NCI-H526 treated with DMSO at 0.1 percent for 48 hours (cell line): ENCODE data around the gene MBNL3.
"Not testable (repeated sequence)": the region's sequence is repeated elsewhere in the genome, so short reads cannot be mapped to it uniquely, and the experiment has no call there.

Experiments
- DNase-seq: peaks from one replicate; lab custom pipeline; 2025; lab: John Stamatoyannopoulos, UW

Gene MBNL3

DNA sequence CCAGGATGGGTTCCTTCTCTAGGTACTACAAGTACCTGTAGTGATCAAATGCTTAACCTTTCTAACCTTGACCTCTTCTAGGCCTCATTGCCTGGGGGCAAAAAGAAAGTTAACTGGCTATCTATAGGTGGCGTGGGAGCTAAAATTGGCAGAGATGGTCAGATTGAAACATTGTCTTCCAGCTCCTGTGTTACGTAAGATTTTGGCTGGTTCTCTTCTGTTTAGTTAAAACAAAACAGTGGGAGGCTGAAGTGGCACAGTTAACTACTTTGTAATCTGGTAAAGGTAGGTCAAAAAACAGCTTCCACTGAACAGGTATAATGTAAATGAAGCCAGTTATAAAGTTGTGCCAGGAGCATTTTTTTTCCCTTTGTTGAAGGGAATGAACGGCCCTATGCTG is 115.2 kb downstream of the MBNL3 start:
- no peak for DNase-seq

DNA sequence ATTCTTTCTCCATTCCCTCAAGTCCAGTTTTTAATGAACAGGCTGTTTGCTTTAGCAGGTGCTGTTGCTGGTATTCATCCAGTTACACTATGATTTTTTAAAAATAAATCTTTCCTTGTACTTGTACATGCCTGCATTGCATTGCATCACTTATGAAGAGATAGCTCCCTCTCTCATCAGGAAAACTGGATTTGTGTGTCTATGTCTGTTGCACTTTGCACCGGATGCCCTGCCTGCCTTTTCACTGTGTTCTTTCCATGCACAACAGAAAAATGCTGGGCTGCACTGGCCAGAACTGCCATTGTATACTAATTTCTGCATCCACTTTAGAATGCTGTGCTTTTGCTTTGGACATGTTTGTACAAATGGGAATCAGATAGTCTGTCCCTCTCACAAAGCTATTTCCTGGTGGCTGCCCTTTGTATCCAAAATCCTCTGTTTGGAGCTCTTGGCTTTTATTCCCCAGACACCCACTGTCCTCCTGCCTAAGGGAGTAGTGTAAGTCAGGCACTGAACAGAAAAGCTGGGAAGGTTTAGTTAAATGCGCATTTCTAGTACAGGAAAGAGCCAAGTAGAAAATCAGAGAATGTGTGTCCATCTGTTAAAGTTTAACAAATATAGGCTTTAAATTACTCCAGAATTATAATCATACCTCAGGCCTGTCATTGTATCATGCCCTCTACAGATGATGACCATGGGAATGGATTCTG is 119.1 kb downstream of the MBNL3 start:
- no peak for DNase-seq

GRCh38 chrX:132367984-132368383 is 120.9 kb downstream of the MBNL3 start:
- DNase-seq, result no peak

GRCh38 chrX:132367314-132367713 is 121.5 kb downstream of the MBNL3 start:
- DNase-seq, result no peak

DNA sequence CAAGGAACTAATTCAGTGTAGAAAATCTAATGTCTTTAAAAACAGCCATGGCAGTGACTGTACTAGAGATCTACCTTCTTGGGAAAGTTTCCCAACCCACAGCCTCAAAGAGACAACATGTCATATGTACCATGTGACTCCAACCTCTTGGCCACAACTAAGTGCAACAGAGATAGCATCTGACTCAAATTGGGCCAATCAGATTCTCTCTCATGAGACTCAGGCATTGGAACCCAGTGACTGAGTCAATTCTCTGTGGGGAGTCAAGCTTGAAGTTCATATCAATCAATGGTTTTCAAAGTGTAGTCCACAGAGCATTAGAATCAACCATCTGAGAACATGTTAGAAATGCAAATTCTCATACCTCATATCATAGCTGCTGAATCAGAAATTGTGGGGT is 123.3 kb downstream of the MBNL3 start:
- DNase-seq, result no peak

- no peak for DNase-seq
Measured at GRCh38 chrX:132364313-132364712, 124.5 kb downstream of the MBNL3 start.

GRCh38 chrX:132353430-132353829 is 135.4 kb downstream of the MBNL3 start:
- DNase-seq, result no peak

- DNase-seq, result no peak
Measured at GRCh38 chrX:132336172-132336571, 152.7 kb downstream of the MBNL3 start.

DNA sequence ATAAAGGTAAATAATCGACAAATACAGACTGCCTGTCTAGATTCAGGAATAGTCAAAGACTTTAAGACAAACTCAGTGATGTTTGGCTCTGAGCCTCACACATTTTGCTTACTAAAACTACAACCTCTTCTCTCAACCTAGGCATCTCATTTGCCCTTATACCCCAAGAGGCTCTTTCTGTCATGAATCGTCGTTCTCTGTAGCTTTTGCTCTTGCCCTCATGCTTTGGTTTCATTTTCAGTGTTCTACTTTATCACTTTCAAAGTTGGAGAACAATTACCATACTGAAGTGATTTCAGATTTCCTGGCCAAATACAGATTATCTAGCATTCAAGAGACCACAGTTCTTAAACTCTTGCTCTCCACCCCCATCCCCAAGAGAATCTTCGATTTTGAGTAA is 155.5 kb downstream of the MBNL3 start:
- DNase-seq, result no peak

- no peak for DNase-seq
Measured at GRCh38 chrX:132331532-132331931, 157.3 kb downstream of the MBNL3 start.

- DNase-seq, result no peak
Measured at GRCh38 chrX:132331000-132331399, 157.8 kb downstream of the MBNL3 start.

DNA sequence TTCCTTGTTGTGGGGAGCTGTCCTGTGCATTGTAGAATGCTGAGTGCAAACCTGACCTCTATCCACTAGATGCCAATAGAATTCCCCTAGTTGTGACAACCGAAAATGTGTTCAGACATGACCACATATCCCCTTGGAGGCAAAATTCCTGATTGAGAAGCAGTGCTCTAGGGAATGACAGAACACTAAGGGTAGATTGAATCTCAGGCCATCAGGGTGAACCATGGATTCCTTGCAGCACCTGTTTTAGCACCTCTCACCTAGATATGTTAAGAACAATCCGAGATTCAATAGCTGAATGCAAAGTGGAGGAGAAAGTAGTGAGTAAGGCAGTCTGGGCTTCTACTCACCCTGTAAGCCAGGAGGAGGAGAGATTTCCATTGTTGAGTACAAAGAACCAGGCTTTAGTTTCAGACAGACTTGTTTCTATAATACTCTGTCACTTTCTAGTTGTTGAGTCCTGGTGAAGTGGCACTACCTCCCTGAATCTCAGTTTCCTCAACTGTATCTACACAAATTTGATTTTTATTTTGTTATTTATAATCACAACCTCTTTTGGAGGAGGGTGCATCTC is 158.6 kb downstream of the MBNL3 start:
- DNase-seq, result no peak

- not testable (repeated sequence) for DNase-seq
Measured at GRCh38 chrX:132326960-132327359, 161.9 kb downstream of the MBNL3 start.
